Measurements from ENCODE around the gene FMNL1.

Gene FMNL1

GRCh38 chr17:45284176-45285140 is 62.8 kb downstream of the FMNL1 start:
- DNase-seq: no peak

- no peak for DNase-seq
Measured at GRCh38 chr17:45286286-45286685, 64.6 kb downstream of the FMNL1 start.

- peak; percentile 39 for DNase-seq
Measured at GRCh38 chr17:45287526-45288500, 66.1 kb downstream of the FMNL1 start.

- DNase-seq: no peak
Measured at GRCh38 chr17:45288825-45289224, 67.1 kb downstream of the FMNL1 start.

GRCh38 chr17:45289301-45290268 is 67.9 kb downstream of the FMNL1 start:
- no peak for DNase-seq

GRCh38 chr17:45290269-45290765 is 68.6 kb downstream of the FMNL1 start:
- no peak for DNase-seq

GRCh38 chr17:45291171-45291805 is 69.6 kb downstream of the FMNL1 start:
- no peak for DNase-seq

GRCh38 chr17:45292696-45293412 is 71.2 kb downstream of the FMNL1 start:
- no peak for DNase-seq

- no peak for DNase-seq
Measured at GRCh38 chr17:45293413-45294211, 71.9 kb downstream of the FMNL1 start.

- DNase-seq: no peak
Measured at GRCh38 chr17:45294506-45294905, 72.8 kb downstream of the FMNL1 start.

- DNase-seq: no peak
Measured at GRCh38 chr17:45296003-45296832, 74.5 kb downstream of the FMNL1 start.

- DNase-seq: no peak
Measured at GRCh38 chr17:45296833-45297124, 75.1 kb downstream of the FMNL1 start.
